Cardiac muscle cell (in vitro differentiated cells and primary cell): ENCODE data around the gene CHD3. TPM values are rescaled to one million over a fixed set of nuclear protein-coding genes. Genes with fewer than 3 reads are reported as not detected.

ENCODE experiments used
- DNase-seq, 2 donors: peaks; one replicate each; pipeline versions ENCODE4 v3.0.0 to v3.0.0-alpha.2; 2010 to 2017; ENCODE audit warnings: low read depth in 1 of 2, low spot score in 1 of 2
- H3K27ac ChIP-seq: fragments of 200-600 bp; sonication (generic); 2 replicates; pipeline ENCODE4 v1.5.1; 2016
- H3K27me3 ChIP-seq: fragments of 200-600 bp; sonication (generic); 2 replicates; pipeline ENCODE4 v1.6.0; 2016; ENCODE audit warnings: control low read depth
- H3K36me3 ChIP-seq: fragments of 200-600 bp; sonication (generic); 2 replicates; pipeline ENCODE4 v1.5.1; 2016; ENCODE audit warnings: control low read depth
- H3K4me1 ChIP-seq: fragments of 200-600 bp; sonication (generic); 2 replicates; pipeline ENCODE4 v1.8.1; 2017; ENCODE audit warnings: low read depth, mild to moderate bottlenecking, mixed run types
- H3K4me3 ChIP-seq: fragments of 200-600 bp; sonication (generic); 2 replicates; pipeline ENCODE4 v1.5.1; 2016; ENCODE audit warnings: mild to moderate bottlenecking
- H3K9me3 ChIP-seq: fragments of 200-600 bp; sonication (generic); 2 replicates; pipeline ENCODE4 v1.5.1; 2017; ENCODE audit warnings: low read depth, mild to moderate bottlenecking, control low read depth
- polyA plus RNA-seq: library from polyadenylated mRNA; unstranded; fragments of >200 nt; fragmentation: Nextera tagmentation; extraction: Ambion mirVana; gene quantifications from 2 replicates; pipeline ENCODE4 v1.2.1, GENCODE V29; 2016
- total RNA-seq: library from RNA; depleted of rRNA; stranded (reverse); fragments of >200 nt; gene quantifications from 2 replicates; pipeline ENCODE4 v1.2.3, GENCODE V29; 2016
- TF ChIP-seq, protein P1 (sequence below): IDR thresholded peaks from 2 replicates; pipeline ENCODE4 v1.5.1; 2012; ENCODE audit warnings: low read depth, mild to moderate bottlenecking, low read length

The CHD3 gene
- total and polyA plus RNA-seq, 2 experiments from 2014 or later, result 15.9 to 64.7 TPM

DNA sequence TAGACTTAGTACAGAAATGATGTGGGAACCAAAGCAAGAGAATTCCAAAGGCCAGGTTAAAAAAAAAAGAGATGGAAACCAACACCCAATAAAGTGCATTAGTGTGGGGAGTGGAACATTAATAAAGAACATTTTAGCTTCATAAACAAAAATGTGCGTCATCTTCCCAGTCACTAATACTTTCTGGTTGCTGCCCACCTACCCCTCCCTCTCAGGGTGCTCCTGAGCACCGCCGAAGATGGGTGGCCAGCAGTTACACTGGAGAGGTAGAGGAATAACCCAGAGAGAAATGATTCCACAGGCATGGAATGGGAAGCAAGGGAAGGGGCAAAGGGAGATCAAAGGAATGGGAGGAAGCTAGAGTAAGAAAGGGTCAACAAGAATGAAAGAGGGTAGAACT is 6.0 kb upstream of the CHD3 start:
- H3K27ac ChIP-seq, result peak overlapping the region; percentile 56
- DNase-seq, result no peak
- H3K4me3 ChIP-seq, result no peak overlapping the region
- H3K4me1 ChIP-seq, result peaks cover 23% of the 10 kb centered on the region
- peaks cover 13% of the 10 kb centered on the region for H3K36me3 ChIP-seq
- TF ChIP-seq, protein P1, sequence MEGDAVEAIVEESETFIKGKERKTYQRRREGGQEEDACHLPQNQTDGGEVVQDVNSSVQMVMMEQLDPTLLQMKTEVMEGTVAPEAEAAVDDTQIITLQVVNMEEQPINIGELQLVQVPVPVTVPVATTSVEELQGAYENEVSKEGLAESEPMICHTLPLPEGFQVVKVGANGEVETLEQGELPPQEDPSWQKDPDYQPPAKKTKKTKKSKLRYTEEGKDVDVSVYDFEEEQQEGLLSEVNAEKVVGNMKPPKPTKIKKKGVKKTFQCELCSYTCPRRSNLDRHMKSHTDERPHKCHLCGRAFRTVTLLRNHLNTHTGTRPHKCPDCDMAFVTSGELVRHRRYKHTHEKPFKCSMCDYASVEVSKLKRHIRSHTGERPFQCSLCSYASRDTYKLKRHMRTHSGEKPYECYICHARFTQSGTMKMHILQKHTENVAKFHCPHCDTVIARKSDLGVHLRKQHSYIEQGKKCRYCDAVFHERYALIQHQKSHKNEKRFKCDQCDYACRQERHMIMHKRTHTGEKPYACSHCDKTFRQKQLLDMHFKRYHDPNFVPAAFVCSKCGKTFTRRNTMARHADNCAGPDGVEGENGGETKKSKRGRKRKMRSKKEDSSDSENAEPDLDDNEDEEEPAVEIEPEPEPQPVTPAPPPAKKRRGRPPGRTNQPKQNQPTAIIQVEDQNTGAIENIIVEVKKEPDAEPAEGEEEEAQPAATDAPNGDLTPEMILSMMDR, result no peak
- H3K9me3 ChIP-seq, result no peaks in the 10 kb centered on the region
- H3K27me3 ChIP-seq, result no peaks in the 10 kb centered on the region

DNA sequence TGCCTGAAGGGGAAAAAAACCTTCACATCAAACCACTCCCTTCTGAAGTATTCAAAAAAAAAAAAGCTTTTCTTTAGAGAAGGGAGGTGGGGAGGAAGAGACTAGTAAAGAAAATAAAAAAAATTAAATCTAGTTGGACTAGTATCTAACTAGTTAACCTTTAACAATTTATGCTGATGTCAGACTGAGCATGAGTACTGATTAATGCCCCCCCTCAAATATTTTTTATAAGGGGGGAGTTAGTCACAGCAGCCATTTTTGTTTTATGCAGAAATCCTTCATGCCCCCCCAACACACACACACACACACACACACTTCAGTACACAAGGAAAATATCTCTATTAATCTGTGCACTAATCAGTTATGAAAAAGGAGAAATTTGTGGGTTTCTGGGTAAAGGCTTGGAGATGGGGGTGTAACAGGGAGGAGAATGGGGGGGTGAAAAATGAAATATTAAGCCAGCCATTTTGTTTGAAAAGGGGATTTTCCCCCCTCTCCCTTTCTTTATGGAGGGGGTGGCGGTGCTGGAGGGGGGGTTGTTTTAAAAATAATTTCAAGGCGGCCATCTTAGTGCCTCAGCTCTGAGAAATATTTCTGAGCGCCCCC is 4.7 kb upstream of the CHD3 start:
- TF ChIP-seq, protein P1, result no peak
- Histone ChIP-seq H3K4me1 (peaks cover 33% of the 10 kb centered on the region), H3K4me3 (peak overlapping the region; percentile 90), H3K36me3 (peaks cover 7% of the 10 kb centered on the region), H3K9me3 (no peaks in the 10 kb centered on the region), H3K27me3 (no peaks in the 10 kb centered on the region), H3K27ac (peak overlapping the region; percentile 72)
- peak in 1 of 2 donors; percentile 42 for DNase-seq

DNA sequence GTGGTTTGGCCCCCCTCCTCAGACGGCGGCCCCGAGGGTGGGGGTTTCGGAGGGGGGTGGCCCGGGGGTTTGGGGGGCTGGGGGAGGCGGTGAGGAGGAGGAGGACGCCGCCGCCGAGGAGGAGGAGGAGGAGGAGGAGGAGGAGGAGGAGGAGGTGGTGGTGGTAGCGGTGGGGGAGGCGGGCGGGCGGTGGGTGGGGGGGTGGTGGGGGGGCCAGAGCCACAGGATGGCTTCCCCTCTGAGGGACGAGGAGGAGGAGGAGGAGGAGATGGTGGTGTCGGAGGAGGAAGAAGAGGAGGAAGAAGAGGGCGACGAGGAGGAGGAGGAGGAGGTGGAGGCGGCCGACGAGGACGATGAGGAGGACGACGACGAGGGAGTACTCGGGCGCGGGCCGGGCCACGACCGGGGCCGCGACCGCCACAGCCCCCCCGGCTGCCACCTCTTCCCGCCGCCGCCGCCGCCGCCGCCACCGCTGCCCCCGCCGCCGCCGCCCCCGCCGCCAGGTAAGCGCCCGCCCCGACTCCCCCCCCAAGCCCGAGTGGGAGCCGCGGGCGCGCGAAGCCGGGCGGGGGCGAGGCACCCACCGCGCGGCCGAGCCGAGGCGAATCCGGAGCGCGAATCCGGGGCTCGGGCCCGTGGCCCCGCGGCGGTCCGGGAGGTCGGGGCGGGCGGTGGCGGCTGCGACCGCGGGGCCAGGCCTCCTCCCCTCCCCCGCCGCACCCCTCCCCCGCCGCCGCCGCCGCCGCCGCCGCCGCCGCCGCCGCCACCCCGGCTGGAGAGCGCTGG is 3.8 kb upstream of the CHD3 start:
- peaks cover 7% of the 10 kb centered on the region for H3K36me3 ChIP-seq
- H3K27me3 ChIP-seq, result no peaks in the 10 kb centered on the region
- peak; percentile 21 to 33 for DNase-seq
- peaks cover 42% of the 10 kb centered on the region for H3K4me1 ChIP-seq
- peak overlapping the region; percentile 89 for H3K27ac ChIP-seq
- peak overlapping the region; percentile 90 for H3K4me3 ChIP-seq
- no peaks in the 10 kb centered on the region for H3K9me3 ChIP-seq
- TF ChIP-seq, protein P1, result no peak

DNA sequence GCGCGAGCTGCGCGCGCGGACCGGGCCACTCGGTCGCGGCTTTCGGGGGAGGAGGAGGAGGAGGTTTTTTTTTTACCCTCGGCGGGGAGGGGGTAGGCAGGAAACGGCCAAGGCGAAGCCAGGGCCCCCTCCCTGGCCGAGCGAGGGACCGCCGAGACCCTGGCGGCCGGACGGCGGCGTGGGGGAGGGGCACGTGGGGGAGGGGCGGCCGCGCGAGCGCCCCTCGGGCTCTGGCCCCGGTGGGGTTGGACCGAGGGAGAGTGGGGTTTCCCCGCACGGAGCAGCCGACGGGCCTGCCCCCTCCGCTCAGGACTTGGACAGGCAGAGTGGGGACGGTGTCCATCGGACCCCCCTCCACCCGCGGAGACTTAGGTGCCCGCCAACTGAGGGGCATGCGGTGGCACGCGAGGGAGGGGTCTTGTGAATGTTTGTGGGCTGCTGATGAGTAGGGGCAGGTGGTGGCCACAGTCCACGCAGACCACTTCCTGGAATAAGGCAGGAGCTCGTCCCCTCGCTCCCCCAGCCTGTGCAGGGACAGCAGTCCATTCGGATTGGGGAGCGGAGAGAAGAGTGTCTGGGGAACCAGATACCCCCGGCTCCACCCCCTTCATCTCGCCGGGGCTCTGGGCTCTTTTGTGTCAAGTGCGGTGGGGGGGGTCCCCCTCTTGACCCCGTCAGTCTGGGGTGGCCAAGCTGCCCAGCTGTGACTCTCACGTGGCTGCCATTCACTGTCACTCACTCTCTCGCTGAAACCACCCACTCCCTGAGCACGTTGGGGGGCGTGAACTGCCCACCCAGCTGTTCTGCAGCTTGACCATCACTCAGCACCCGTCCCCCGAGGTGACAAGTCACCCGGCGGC is 3.0 kb upstream of the CHD3 start:
- Histone ChIP-seq H3K27ac (peak overlapping the region; percentile 89), H3K9me3 (no peaks in the 10 kb centered on the region), H3K27me3 (no peaks in the 10 kb centered on the region), H3K4me1 (peaks cover 46% of the 10 kb centered on the region), H3K4me3 (peak overlapping the region; percentile 90), H3K36me3 (peaks cover 1% of the 10 kb centered on the region)
- peak; percentile 53 to 92 for DNase-seq
- TF ChIP-seq, protein P1, result no peak

DNA sequence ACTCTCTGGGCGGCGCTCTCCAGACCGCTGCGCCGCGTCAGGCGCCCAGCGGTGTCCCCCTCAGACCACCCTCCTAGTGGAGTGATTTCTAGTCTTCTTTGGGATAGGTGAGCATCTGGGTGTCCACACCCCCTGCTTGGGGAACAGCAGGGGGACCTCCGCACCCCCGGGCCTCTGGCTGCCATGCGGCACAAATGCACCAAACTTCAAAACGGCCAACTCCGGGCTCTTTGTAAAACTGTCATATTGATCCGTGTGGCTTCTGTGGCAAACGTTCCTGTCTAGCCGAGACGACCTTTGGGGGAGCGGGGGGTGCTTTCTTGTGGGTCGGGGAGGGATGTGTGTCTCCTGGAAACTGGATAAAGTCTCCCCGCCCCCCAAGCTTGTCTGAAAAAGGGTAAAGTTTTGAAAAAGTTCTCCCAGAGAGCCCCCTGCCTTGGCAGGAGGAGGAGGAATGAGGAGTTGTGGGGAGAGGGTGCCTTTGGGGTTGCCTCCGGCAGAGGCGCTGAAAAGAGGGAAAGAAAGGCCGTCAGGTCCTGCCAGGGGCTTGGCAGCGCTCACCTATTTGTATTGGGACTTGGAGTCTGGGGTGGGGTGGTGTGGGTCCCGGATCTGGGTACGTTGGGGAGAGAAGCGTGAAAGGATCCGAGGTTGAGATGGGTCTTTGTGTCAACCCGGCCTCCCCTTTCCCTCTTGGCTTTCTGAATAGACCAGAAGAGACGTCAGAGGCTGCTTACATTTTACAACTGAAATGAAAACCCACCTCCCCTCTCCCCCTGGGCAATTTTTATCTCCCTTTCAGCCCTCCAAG is 2.2 kb upstream of the CHD3 start:
- Histone ChIP-seq H3K4me3 (peak overlapping the region; percentile 90), H3K36me3 (peaks cover 8% of the 10 kb centered on the region), H3K9me3 (no peaks in the 10 kb centered on the region), H3K27ac (peak overlapping the region; percentile 89), H3K4me1 (peaks cover 45% of the 10 kb centered on the region), H3K27me3 (no peaks in the 10 kb centered on the region)
- DNase-seq, result peak; percentile 42 to 51
- TF ChIP-seq, protein P1, result peak; percentile 12
